H1 (cell line): ENCODE measurements around the gene RAB9B. TPM values are rescaled to one million over a fixed set of nuclear protein-coding genes. Genes with fewer than 3 reads are reported as not detected.
"Not testable (repeated sequence)": the region's sequence is repeated elsewhere in the genome, so short reads cannot be mapped to it uniquely, and the experiment has no call there.

Experiments
- CTCF ChIA-PET: fragments of 300-600 bp; sonication (Branson Sonifier 250); formaldehyde crosslinking; loops from one replicate; lab custom pipeline; 2021; ENCODE audit not compliant: partially characterized antibody; lab: Charles Lee
- POLR2A ChIA-PET: fragments of 300-600 bp; sonication (Branson Sonifier 250); formaldehyde crosslinking; loops from one replicate; lab custom pipeline; 2021; ENCODE audit warnings: inconsistent platforms; ENCODE audit not compliant: partially characterized antibody; lab: Charles Lee
- DNase-seq, 2 experiments: peaks; one replicate each; pipeline versions ENCODE4 v3.0.0 to v3.0.0-alpha.2; 2010 to 2022; ENCODE audit warnings: low spot score in 2 of 2, low read depth in 1 of 2, mixed read lengths in 1 of 2
- FAIRE-seq: peaks from 2 replicates; lab custom pipeline; 2011; peaks lifted over from hg19 to GRCh38; lab: Jason Lieb, UNC
- H2AFZ ChIP-seq: 2 replicates; pipeline ENCODE4 v1.8.1; 2012; ENCODE audit warnings: low read length, inconsistent platforms
- H2AK5ac ChIP-seq: 2 replicates; pipeline ENCODE4 v1.6.1; 2013; ENCODE audit warnings: low read depth, low read length
- H2BK120ac ChIP-seq: replicated peaks from 2 replicates; pipeline ENCODE3; 2013; ENCODE audit warnings: low read depth, low read length, inconsistent platforms
- H2BK12ac ChIP-seq: 2 replicates; pipeline ENCODE4 v1.6.1; 2013; ENCODE audit warnings: low read depth, low read length
- H2BK15ac ChIP-seq: 2 replicates; pipeline ENCODE4 v1.6.1; 2013; ENCODE audit warnings: low read length
- H2BK20ac ChIP-seq: 2 replicates; pipeline ENCODE4 v1.6.1; 2013; ENCODE audit warnings: low read length
- H2BK5ac ChIP-seq: 2 replicates; pipeline ENCODE4 v1.6.1; 2013; ENCODE audit warnings: low read depth, low read length
- H3K14ac ChIP-seq: 2 replicates; pipeline ENCODE4 v1.6.1; 2013; ENCODE audit warnings: inconsistent platforms; ENCODE audit not compliant: insufficient read length
- H3K18ac ChIP-seq: 2 replicates; pipeline ENCODE4 v1.6.1; 2013; ENCODE audit warnings: low read length; ENCODE audit errors: extremely low read depth
- H3K23ac ChIP-seq: 2 replicates; pipeline ENCODE4 v1.6.1; 2013; ENCODE audit warnings: inconsistent platforms; ENCODE audit not compliant: insufficient read length
- H3K23me2 ChIP-seq: 2 replicates; pipeline ENCODE4 v1.6.1; 2013; ENCODE audit warnings: low read depth, low read length
- H3K27ac ChIP-seq: 2 replicates; pipeline ENCODE4 v1.6.1; 2011; ENCODE audit warnings: low read depth, low read length, inconsistent platforms
- H3K27me3 ChIP-seq, 4 experiments: replicated peaks in 1 of 4; 1 replicate in 1 of 4; 2 replicates in 3 of 4; pipeline versions ENCODE4 v1.6.1 to v1.8.1; 2011 to 2013; ENCODE audit warnings: low read length in 3 of 4, mild to moderate bottlenecking in 3 of 4, inconsistent platforms in 2 of 4, mixed read lengths in 2 of 4, moderate library complexity in 1 of 4; ENCODE audit not compliant: control insufficient read depth in 3 of 4, insufficient read depth in 3 of 4; ENCODE audit errors: extremely low read depth in 1 of 4
- H3K36me3 ChIP-seq, 4 experiments: 2 replicates each; pipeline versions ENCODE4 v1.6.1 to v1.8.1; 2011 to 2013; ENCODE audit warnings: mild to moderate bottlenecking in 4 of 4, low read length in 3 of 4, moderate library complexity in 2 of 4, control low read depth in 1 of 4, inconsistent platforms in 1 of 4; ENCODE audit not compliant: insufficient read depth in 4 of 4, control insufficient read depth in 2 of 4
- H3K4ac ChIP-seq: replicated peaks from 2 replicates; pipeline ENCODE3; 2013; ENCODE audit warnings: low read length, low read depth, mixed read lengths, inconsistent platforms; ENCODE audit not compliant: insufficient read length
- H3K4me1 ChIP-seq, 4 experiments: replicated peaks in 1 of 4; 1 replicate in 1 of 4; 2 replicates in 3 of 4; pipeline versions ENCODE4 v1.6.1 to v1.8.1; 2011 to 2013; ENCODE audit warnings: low read length in 3 of 4, inconsistent platforms in 2 of 4, mixed read lengths in 1 of 4; ENCODE audit not compliant: insufficient read depth in 4 of 4, control insufficient read depth in 3 of 4
- H3K4me2 ChIP-seq, 2 experiments: 2 replicates each; pipeline versions ENCODE4 v1.6.1 to v1.8.1; 2011 to 2013; ENCODE audit warnings: low read depth in 2 of 2, low read length in 2 of 2, control low read depth in 1 of 2, inconsistent platforms in 1 of 2, mild to moderate bottlenecking in 1 of 2; ENCODE audit not compliant: insufficient read depth in 1 of 2
- H3K4me3 ChIP-seq, 4 experiments: fragments of 200-600, 300-600 bp in 1 of 4; sonication (generic), shearing (Covaris generic), sonication (Bioruptor Twin) in 1 of 4; 2 replicates each; pipeline versions ENCODE4 v1.5.1 to v1.8.1; 2011 to 2016; ENCODE audit warnings: low read length in 4 of 4, low read depth in 3 of 4, control low read depth in 2 of 4, inconsistent platforms in 2 of 4, mild to moderate bottlenecking in 2 of 4, mixed read lengths in 1 of 4, moderate library complexity in 1 of 4; ENCODE audit not compliant: insufficient read depth in 2 of 4; ENCODE audit errors: extremely low read depth in 1 of 4
- H3K56ac ChIP-seq: replicated peaks from 2 replicates; pipeline ENCODE3; 2013; ENCODE audit warnings: low read depth, mild to moderate bottlenecking, mixed read lengths, low read length, inconsistent platforms; ENCODE audit not compliant: insufficient read length
- H3K79me1 ChIP-seq: 2 replicates; pipeline ENCODE4 v1.6.1; 2013; ENCODE audit warnings: low read depth, low read length, control low read depth
- H3K79me2 ChIP-seq, 2 experiments: 2 replicates each; pipeline versions ENCODE4 v1.6.1 to v1.8.1; 2012 to 2013; ENCODE audit warnings: low read length in 2 of 2, mild to moderate bottlenecking in 2 of 2, inconsistent platforms in 1 of 2; ENCODE audit not compliant: insufficient read depth in 2 of 2, control insufficient read depth in 1 of 2
- H3K9ac ChIP-seq, 4 experiments: replicated peaks in 1 of 4; 1 replicate in 1 of 4; 2 replicates in 3 of 4; pipeline versions ENCODE4 v1.6.1 to v1.8.1; 2011 to 2013; ENCODE audit warnings: low read depth in 3 of 4, low read length in 3 of 4, control low read depth in 2 of 4, mild to moderate bottlenecking in 2 of 4, moderate library complexity in 2 of 4, inconsistent platforms in 1 of 4; ENCODE audit errors: extremely low read depth in 1 of 4
- H3K9me3 ChIP-seq, 2 experiments: 2 replicates each; pipeline versions ENCODE4 v1.6.1 to v1.8.1; 2012 to 2013; ENCODE audit warnings: mild to moderate bottlenecking in 2 of 2, moderate library complexity in 2 of 2, control low read depth in 1 of 2, inconsistent platforms in 1 of 2, low read depth in 1 of 2, low read length in 1 of 2, mixed read lengths in 1 of 2; ENCODE audit not compliant: insufficient read depth in 2 of 2
- H4K20me1 ChIP-seq, 2 experiments: replicated peaks in 1 of 2; 2 replicates each; pipeline versions ENCODE3 to v1.8.1; 2011 to 2013; ENCODE audit warnings: inconsistent platforms in 2 of 2, low read length in 2 of 2, mild to moderate bottlenecking in 1 of 2; ENCODE audit not compliant: insufficient read depth in 2 of 2, control insufficient read depth in 1 of 2
- H4K5ac ChIP-seq: 2 replicates; pipeline ENCODE4 v1.6.1; 2013; ENCODE audit warnings: low read length, low read depth, mixed read lengths, inconsistent platforms; ENCODE audit not compliant: insufficient read length
- H4K8ac ChIP-seq: 2 replicates; pipeline ENCODE4 v1.8.0; 2013; ENCODE audit warnings: mild to moderate bottlenecking, moderate library complexity, low read length, inconsistent platforms; ENCODE audit not compliant: insufficient read depth; ENCODE audit errors: extremely low read depth
- H4K91ac ChIP-seq: replicated peaks from 2 replicates; pipeline ENCODE3; 2013; ENCODE audit warnings: low read length, mixed read lengths, inconsistent platforms; ENCODE audit not compliant: insufficient read length
- ASH2L ChIP-seq: fragments of 200-600, 300-600 bp; sonication (generic); IDR thresholded peaks from one replicate; pipeline ENCODE4 v1.7.1; 2017; ENCODE audit warnings: low read length
- BACH1 ChIP-seq: IDR thresholded peaks from 2 replicates; pipeline ENCODE4 v1.6.1; 2012; ENCODE audit warnings: low read length, improper control_type of control experiment
- CBX5 ChIP-seq: fragments of 300-800, 300-1000 bp; sonication (generic); IDR thresholded peaks from 2 replicates; pipeline ENCODE4 v1.7.1; 2016; ENCODE audit warnings: antibody characterized with exemption, low read length, low read depth
- KDM4A ChIP-seq: IDR thresholded peaks from one replicate; pipeline ENCODE4 v1.7.1; 2012; ENCODE audit warnings: low read depth, mild to moderate bottlenecking, moderate library complexity, low read length, inconsistent platforms; ENCODE audit not compliant: severe bottlenecking
- NRF1 ChIP-seq: IDR thresholded peaks from 2 replicates; pipeline ENCODE4 v1.6.1; 2011; ENCODE audit warnings: mild to moderate bottlenecking, low read depth, low read length, improper control_type of control experiment
- POU5F1 ChIP-seq: IDR thresholded peaks from 2 replicates; pipeline ENCODE4 v1.6.1; 2011; ENCODE audit warnings: low read depth, mild to moderate bottlenecking, low read length, moderate library complexity
- RXRA ChIP-seq: IDR thresholded peaks from 2 replicates; pipeline ENCODE4 v1.6.1; 2011; ENCODE audit warnings: low read depth, mild to moderate bottlenecking, low read length, moderate library complexity; ENCODE audit not compliant: insufficient read depth
- SAP30 ChIP-seq: fragments of 300-600 bp; sonication (generic); IDR thresholded peaks from 2 replicates; pipeline ENCODE4 v1.7.1; 2012; ENCODE audit warnings: low read length, moderate library complexity, mild to moderate bottlenecking, inconsistent platforms; ENCODE audit not compliant: insufficient read depth, insufficient replicate concordance
- SIRT6 ChIP-seq: IDR thresholded peaks from one replicate; pipeline ENCODE4 v1.7.1; 2012; ENCODE audit warnings: low read length, inconsistent platforms
- SP1 ChIP-seq: IDR thresholded peaks from 2 replicates; pipeline ENCODE4 v1.6.1; 2011; ENCODE audit warnings: low read depth, low read length
- SRF ChIP-seq: IDR thresholded peaks from 2 replicates; pipeline ENCODE4 v1.6.1; 2011; ENCODE audit warnings: mild to moderate bottlenecking, low read depth, low read length, moderate library complexity
- SUZ12 ChIP-seq: fragments of 200-600 bp; sonication (generic); IDR thresholded peaks from 2 replicates; pipeline ENCODE4 v1.6.1; 2012; ENCODE audit warnings: mild to moderate bottlenecking, inconsistent platforms, low read length, moderate library complexity, mixed read lengths
- TAF7 ChIP-seq: optimal IDR thresholded peaks from 2 replicates; pipeline ENCODE3; 2011; ENCODE audit warnings: low read depth, mild to moderate bottlenecking, inconsistent platforms, low read length, moderate library complexity, borderline replicate concordance
- TBP ChIP-seq: IDR thresholded peaks from 2 replicates; pipeline ENCODE4 v1.6.1; 2011; ENCODE audit warnings: low read depth, low read length, improper control_type of control experiment
- ZNF274 ChIP-seq: IDR thresholded peaks from 2 replicates; pipeline ENCODE4 v1.7.0; 2012; ENCODE audit warnings: low read length, borderline replicate concordance; ENCODE audit errors: extremely low read depth
- WGBS, 2 experiments: shearing (Covaris generic) in 1 of 2; methylation state at CpG; one replicate each; pipeline versions ENCODE4 v1.1.6 to v1.1.7; 2013 to 2015; ENCODE audit warnings: low lambda C conversion rate in 2 of 2, mixed read lengths in 2 of 2, inconsistent platforms in 1 of 2, low coverage in 1 of 2, missing lambda C conversion rate in 1 of 2; ENCODE audit not compliant: insufficient replicate concordance in 2 of 2, insufficient coverage in 1 of 2, insufficient read length in 1 of 2; ENCODE audit errors: extremely low coverage in 1 of 2, missing lambda C conversion rate in 1 of 2; 5-methylcytosine and 5-hydroxymethylcytosine counted together
- polyA plus RNA-seq, 7 experiments: library from polyadenylated mRNA; depleted of rRNA in 3 of 7; stranded (reverse) in 5 of 7; unstranded in 2 of 7; fragments of >200 nt in 5 of 7; fragments of 200-250 nt in 2 of 7; gene quantifications; 1 replicate in 5 of 7; 2 replicates in 1 of 7; 4 replicates in 1 of 7; pipeline versions ENCODE4 v1.2.1 to v1.2.3, GENCODE V29; 2011 to 2013; ENCODE audit warnings: missing spikeins in 2 of 7, mixed read lengths in 2 of 7
- total RNA-seq: library from RNA; stranded (reverse); fragmentation: NEBNext Ultra II Directional; extraction: Animal tissue kit (Norgen Biotek cat#: 25700); gene quantifications from 2 replicates; pipeline ENCODE4 v1.2.1, GENCODE V29; 2021

The RAB9B gene
- total and polyA plus RNA-seq, 2 of the 8 experiments (the other 6 are each of a cell fraction or from before 2014, with no cell fraction given): 0.26 to 0.56 TPM

- TF ChIP-seq SIRT6: no peak
- no peak for TF ChIP-seq SUZ12
- no peak for TF ChIP-seq TAF7
- no peak for TF ChIP-seq SRF
- TF ChIP-seq TBP: no peak
- no peak for TF ChIP-seq SP1
- no peak for TF ChIP-seq SAP30
- no peak for TF ChIP-seq ASH2L
- TF ChIP-seq RXRA: no peak
- no peak for TF ChIP-seq CBX5
- no peak for TF ChIP-seq POU5F1
- TF ChIP-seq ZNF274: no peak
- TF ChIP-seq NRF1: no peak
- no peak for TF ChIP-seq KDM4A
- no peak for TF ChIP-seq BACH1
These were observed 8.5 kb downstream of the RAB9B start (continued) for GRCh38 chrX:103823591-103823990.

DNA sequence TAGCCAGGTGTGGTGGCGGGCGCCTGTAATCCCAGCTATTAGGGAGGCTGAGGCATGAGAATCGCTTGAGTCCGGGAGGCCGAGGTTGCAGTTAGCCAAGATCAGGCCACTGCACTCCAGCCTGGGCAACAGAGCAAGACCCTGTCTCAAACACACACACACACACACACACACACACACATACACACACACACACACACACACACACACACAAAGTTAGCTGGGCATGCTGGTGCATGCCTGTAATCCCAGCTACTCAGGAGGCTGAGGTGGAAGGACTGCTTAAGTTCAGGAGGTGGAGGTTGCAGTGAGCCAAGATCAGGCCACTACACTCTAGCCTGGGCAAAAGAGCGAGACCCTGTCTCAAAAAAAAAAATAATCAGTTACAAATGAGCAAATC is 11.3 kb downstream of the RAB9B start:
- H3K23ac ChIP-seq, H2AFZ ChIP-seq, H2AK5ac ChIP-seq, H2BK15ac ChIP-seq, DNase-seq, H2BK20ac ChIP-seq, H3K9me3 ChIP-seq, H2BK5ac ChIP-seq, H3K4me3 ChIP-seq, H3K23me2 ChIP-seq, H3K9ac ChIP-seq, CTCF ChIA-PET, H3K27ac ChIP-seq, H3K4ac ChIP-seq, H4K8ac ChIP-seq, H4K20me1 ChIP-seq, H3K27me3 ChIP-seq, H3K4me2 ChIP-seq, FAIRE-seq, H4K91ac ChIP-seq, H4K5ac ChIP-seq, H3K14ac ChIP-seq, H3K79me1 ChIP-seq, H3K56ac ChIP-seq, H3K4me1 ChIP-seq, H3K18ac ChIP-seq, H2BK12ac ChIP-seq, H3K36me3 ChIP-seq, H2BK120ac ChIP-seq, H3K79me2 ChIP-seq, POLR2A ChIA-PET: not testable (repeated sequence)
- WGBS, 2 experiments: 100% methylated on average over 3 of the region's 6 CpGs; no CpG with 5 or more reads in 1 of the 2 experiments
